ENCODE data around the gene ABI1. TPM values are rescaled to one million over a fixed set of nuclear protein-coding genes. Genes with fewer than 3 reads are reported as not detected.

Gene ABI1
- total RNA-seq, 1 experiment from 2014 or later, result 33.9 TPM

GRCh38 chr10:26844396-26844975 lies 16.3 kb downstream of the ABI1 start:
- Mint-ChIP-seq H3K4me3 (no peak overlapping the region), H3K9me3 (no peaks in the 10 kb centered on the region), H3K27ac (0 out of 2 replicates have a peak overlapping the region, but pooled peaks have one; percentile 22), H3K4me1 (peaks cover 33% of the 10 kb centered on the region), H3K36me3 (peaks cover 2% of the 10 kb centered on the region; the same call in 1 of the 2 replicates), H3K27me3 (ENCODE audit: low read depth) (no peaks in the 10 kb centered on the region)
- POLR2A ChIA-PET, result no interaction called here
- no peak for TF ChIP-seq NR3C1 (CRISPR knock-in tag; conservative IDR thresholded peaks at IDR 0.05; ENCODE audit: low read depth)
- no peak for TF ChIP-seq PRDM15 (CRISPR knock-in tag; IDR thresholded peaks at IDR 0.05)
- TF ChIP-seq ATF2 (CRISPR knock-in tag; IDR thresholded peaks at IDR 0.05; ENCODE audit: borderline replicate concordance, low read depth), result no peak
- TF ChIP-seq HMGXB4 (CRISPR knock-in tag; IDR thresholded peaks at IDR 0.05), result no peak
- TF ChIP-seq NFATC4 (CRISPR knock-in tag; IDR thresholded peaks at IDR 0.05), result no peak
- TF ChIP-seq CREB1 (CRISPR knock-in tag; IDR thresholded peaks at IDR 0.05), result no peak
- TF ChIP-seq NFE2L1 (CRISPR knock-in tag; IDR thresholded peaks at IDR 0.05), result no peak
- no peak for TF ChIP-seq GRHL2 (CRISPR knock-in tag; IDR thresholded peaks at IDR 0.05; ENCODE audit: insufficient replicate concordance, severe bottlenecking)
- TF ChIP-seq ARID4B (CRISPR knock-in tag; IDR thresholded peaks at IDR 0.05; ENCODE audit: borderline replicate concordance), result no peak
- no peak for DNase-seq (ENCODE audit: low spot score)
- CTCF ChIA-PET, result no interaction called here
- ATAC-seq, result no peak

GRCh38 chr10:26843736-26844135 lies 17.0 kb downstream of the ABI1 start:
- no peaks in the 10 kb centered on the region for H3K27me3 Mint-ChIP-seq (ENCODE audit: low read depth)
- DNase-seq (ENCODE audit: low spot score), result no peak
- no peak for ATAC-seq
- H3K9me3 Mint-ChIP-seq, result no peaks in the 10 kb centered on the region
- H3K27ac Mint-ChIP-seq, result peak overlapping the region; percentile 53; the same call in 1 of the 2 replicates
- no peak overlapping the region for H3K4me3 Mint-ChIP-seq
- ChIA-PET CTCF (no interaction called here), POLR2A (no interaction called here)
- H3K36me3 Mint-ChIP-seq, result peaks cover 2% of the 10 kb centered on the region; the same call in 1 of the 2 replicates
- peaks cover 33% of the 10 kb centered on the region for H3K4me1 Mint-ChIP-seq
- TF ChIP-seq ESRRA (CRISPR knock-in tag; IDR thresholded peaks at IDR 0.05; ENCODE audit: borderline replicate concordance), result no peak
- TF ChIP-seq MXD4 (CRISPR knock-in tag; IDR thresholded peaks at IDR 0.05; ENCODE audit: borderline replicate concordance), result no peak
- TF ChIP-seq IRF2 (CRISPR knock-in tag; IDR thresholded peaks at IDR 0.05; ENCODE audit: borderline replicate concordance, low read depth), result no peak
- no peak for TF ChIP-seq ZNF281 (CRISPR knock-in tag; IDR thresholded peaks at IDR 0.05)
- no peak for TF ChIP-seq USF2 (CRISPR knock-in tag; IDR thresholded peaks at IDR 0.05)
- no peak for TF ChIP-seq TEAD1 (CRISPR knock-in tag; IDR thresholded peaks at IDR 0.05)
- TF ChIP-seq MAX (CRISPR knock-in tag; IDR thresholded peaks at IDR 0.05), result no peak
- no peak for TF ChIP-seq ERG (CRISPR knock-in tag; IDR thresholded peaks at IDR 0.05)
- TF ChIP-seq TEAD4 (CRISPR knock-in tag; IDR thresholded peaks at IDR 0.05), result no peak
